Measurements from ENCODE around the gene CASQ1. TPM values are rescaled to one million over a fixed set of nuclear protein-coding genes. Genes with fewer than 3 reads are reported as not detected.

CASQ1 gene
- total RNA-seq, 1 donor from 2014 or later = 1.7 TPM

DNA sequence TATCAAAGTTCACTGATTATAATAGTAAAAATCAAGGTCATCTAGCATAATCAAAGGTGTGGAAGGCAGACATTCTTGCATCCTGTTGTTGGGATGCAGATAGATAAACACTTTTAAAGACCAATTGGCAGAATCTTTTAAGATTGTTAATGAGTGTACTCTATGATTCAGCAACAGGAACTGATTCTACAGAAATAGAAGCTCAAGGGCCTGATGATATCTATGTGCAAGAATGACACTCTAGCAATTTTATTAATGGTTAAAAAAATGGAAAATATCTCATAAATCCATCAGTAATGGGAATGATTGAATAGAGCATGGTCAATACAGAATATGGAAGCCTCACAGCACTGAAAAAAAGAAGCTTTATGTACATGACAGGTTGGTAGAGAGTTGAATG, 41.1 kb upstream of the CASQ1 start:
- Histone ChIP-seq H3K36me3 (ENCODE audit: insufficient read depth, low read length) (no peaks in the 10 kb centered on the region), H3K9ac (ENCODE audit: low read length) (no peak overlapping the region), H3K27me3 (ENCODE audit: insufficient read depth, low read length) (no peaks in the 10 kb centered on the region), H4K20me1 (ENCODE audit: insufficient read depth, low read length) (no peaks in the 10 kb centered on the region), H3K27ac (ENCODE audit: low read depth, low read length) (no peak overlapping the region), H3K79me2 (ENCODE audit: insufficient read depth, low read length) (no peaks in the 10 kb centered on the region), H2AFZ (ENCODE audit: low read depth, low read length) (no peak overlapping the region), H3K9me3 (ENCODE audit: insufficient read depth, low read depth, low read length) (no peaks in the 10 kb centered on the region), H3K4me1 (ENCODE audit: insufficient read depth, low read length) (no peaks in the 10 kb centered on the region), H3K4me2 (ENCODE audit: low read length) (no peak overlapping the region), H3K4me3 (ENCODE audit: insufficient read depth, low read depth, low read length) (no peak overlapping the region)
- Mint-ChIP-seq H3K4me3 (ENCODE audit: unreplicated experiment) (no peak overlapping the region), H3K27me3 (ENCODE audit: low read depth, unreplicated experiment) (peaks cover 3% of the 10 kb centered on the region), H3K36me3 (ENCODE audit: low read depth, unreplicated experiment) (no peaks in the 10 kb centered on the region), H3K9me3 (ENCODE audit: unreplicated experiment) (no peaks in the 10 kb centered on the region), H3K27ac (ENCODE audit: unreplicated experiment) (peak overlapping the region; percentile 23), H3K4me1 (ENCODE audit: low read depth, unreplicated experiment) (no peaks in the 10 kb centered on the region)
- FAIRE-seq (no peak), DNase-seq (ENCODE audit: low read depth) (no peak)
- TF ChIP-seq EZH2 (IDR thresholded peaks at IDR 0.05; ENCODE audit: insufficient read depth, low read length) = no peak
- TF ChIP-seq, protein P1, sequence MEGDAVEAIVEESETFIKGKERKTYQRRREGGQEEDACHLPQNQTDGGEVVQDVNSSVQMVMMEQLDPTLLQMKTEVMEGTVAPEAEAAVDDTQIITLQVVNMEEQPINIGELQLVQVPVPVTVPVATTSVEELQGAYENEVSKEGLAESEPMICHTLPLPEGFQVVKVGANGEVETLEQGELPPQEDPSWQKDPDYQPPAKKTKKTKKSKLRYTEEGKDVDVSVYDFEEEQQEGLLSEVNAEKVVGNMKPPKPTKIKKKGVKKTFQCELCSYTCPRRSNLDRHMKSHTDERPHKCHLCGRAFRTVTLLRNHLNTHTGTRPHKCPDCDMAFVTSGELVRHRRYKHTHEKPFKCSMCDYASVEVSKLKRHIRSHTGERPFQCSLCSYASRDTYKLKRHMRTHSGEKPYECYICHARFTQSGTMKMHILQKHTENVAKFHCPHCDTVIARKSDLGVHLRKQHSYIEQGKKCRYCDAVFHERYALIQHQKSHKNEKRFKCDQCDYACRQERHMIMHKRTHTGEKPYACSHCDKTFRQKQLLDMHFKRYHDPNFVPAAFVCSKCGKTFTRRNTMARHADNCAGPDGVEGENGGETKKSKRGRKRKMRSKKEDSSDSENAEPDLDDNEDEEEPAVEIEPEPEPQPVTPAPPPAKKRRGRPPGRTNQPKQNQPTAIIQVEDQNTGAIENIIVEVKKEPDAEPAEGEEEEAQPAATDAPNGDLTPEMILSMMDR (IDR thresholded peaks at IDR 0.05; ENCODE audit: insufficient read depth, low read depth, low read length) = no peak

DNA sequence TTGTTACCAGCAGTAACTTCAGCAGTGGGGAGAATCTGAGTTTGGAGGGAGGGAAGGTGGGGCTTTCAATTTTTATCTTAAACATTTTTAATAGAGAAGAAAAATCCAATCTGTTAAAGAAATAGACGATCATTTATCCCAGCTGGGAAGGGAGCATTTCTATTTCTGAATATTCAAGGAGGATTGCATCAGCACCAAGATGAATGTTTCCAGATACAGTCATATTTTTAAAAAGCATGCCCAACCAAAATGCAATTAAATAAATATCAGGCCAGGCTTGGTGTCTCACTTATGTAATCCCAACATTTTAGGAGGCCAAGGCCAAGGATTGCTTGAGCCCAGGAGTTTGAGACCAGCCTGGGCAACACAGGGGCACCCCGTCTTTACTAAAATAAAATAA, 40.7 kb upstream of the CASQ1 start:
- Histone ChIP-seq H3K9ac (ENCODE audit: low read length) (no peak overlapping the region), H3K4me2 (ENCODE audit: low read length) (no peak overlapping the region), H3K27me3 (ENCODE audit: insufficient read depth, low read length) (no peaks in the 10 kb centered on the region), H3K79me2 (ENCODE audit: insufficient read depth, low read length) (no peaks in the 10 kb centered on the region), H3K4me1 (ENCODE audit: insufficient read depth, low read length) (no peaks in the 10 kb centered on the region), H3K27ac (ENCODE audit: low read depth, low read length) (no peak overlapping the region), H3K9me3 (ENCODE audit: insufficient read depth, low read depth, low read length) (no peaks in the 10 kb centered on the region), H4K20me1 (ENCODE audit: insufficient read depth, low read length) (no peaks in the 10 kb centered on the region), H3K4me3 (ENCODE audit: insufficient read depth, low read depth, low read length) (no peak overlapping the region), H3K36me3 (ENCODE audit: insufficient read depth, low read length) (no peaks in the 10 kb centered on the region), H2AFZ (ENCODE audit: low read depth, low read length) (no peak overlapping the region)
- no peaks in the 10 kb centered on the region for H3K9me3 Mint-ChIP-seq (ENCODE audit: unreplicated experiment)
- peak overlapping the region; percentile 23 for H3K27ac Mint-ChIP-seq (ENCODE audit: unreplicated experiment)
- no peaks in the 10 kb centered on the region for H3K36me3 Mint-ChIP-seq (ENCODE audit: low read depth, unreplicated experiment)
- DNase-seq (ENCODE audit: low read depth) (no peak), FAIRE-seq (no peak)
- H3K4me3 Mint-ChIP-seq (ENCODE audit: unreplicated experiment) = no peak overlapping the region
- TF ChIP-seq EZH2 (IDR thresholded peaks at IDR 0.05; ENCODE audit: insufficient read depth, low read length) = no peak
- H3K27me3 Mint-ChIP-seq (ENCODE audit: low read depth, unreplicated experiment) = peaks cover 3% of the 10 kb centered on the region
- no peaks in the 10 kb centered on the region for H3K4me1 Mint-ChIP-seq (ENCODE audit: low read depth, unreplicated experiment)

DNA sequence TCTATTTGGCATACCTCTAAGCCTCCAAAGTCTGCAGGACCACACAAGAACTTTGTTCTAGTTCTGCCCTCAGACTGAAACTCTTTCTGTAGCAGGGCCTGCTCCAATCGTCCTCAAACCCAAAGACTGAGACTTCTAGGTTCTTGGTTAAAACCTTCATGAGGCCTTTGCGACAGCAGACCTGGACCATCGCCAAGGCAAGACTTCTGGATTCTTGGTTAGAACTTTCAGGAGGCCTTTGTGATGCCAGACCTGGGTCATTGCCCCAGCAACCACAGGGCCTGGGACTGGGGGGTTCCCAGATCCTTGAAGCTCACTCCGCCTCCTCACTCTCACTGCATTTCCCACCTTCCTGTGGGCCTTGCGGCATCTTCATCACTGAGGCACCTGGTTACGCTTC, 39.1 kb upstream of the CASQ1 start, which contains the start of gene ATP1A4:
Gene ATP1A4 (plus strand): TSS at position 301 of the 400 bp plus-strand sequence. CDS start 438 bp downstream, outside the sequence.
- Mint-ChIP-seq H3K27ac (ENCODE audit: unreplicated experiment) (peak within 1 kb of the TSS; percentile 79), H3K9me3 (ENCODE audit: unreplicated experiment) (no peaks in the 10 kb centered on the region), H3K27me3 (ENCODE audit: low read depth, unreplicated experiment) (peaks cover 7% of the 10 kb centered on the region), H3K4me3 (ENCODE audit: unreplicated experiment) (no peak within 1 kb of the TSS), H3K36me3 (ENCODE audit: low read depth, unreplicated experiment) (no peaks in the 10 kb centered on the region), H3K4me1 (ENCODE audit: low read depth, unreplicated experiment) (no peaks in the 10 kb centered on the region)
- Histone ChIP-seq H3K4me2 (ENCODE audit: low read length) (no peak within 1 kb of the TSS), H3K9me3 (ENCODE audit: insufficient read depth, low read depth, low read length) (no peaks in the 10 kb centered on the region), H3K27ac (ENCODE audit: low read depth, low read length) (no peak within 1 kb of the TSS), H3K4me3 (ENCODE audit: insufficient read depth, low read depth, low read length) (no peak within 1 kb of the TSS), H3K36me3 (ENCODE audit: insufficient read depth, low read length) (no peaks in the 10 kb centered on the region), H3K9ac (ENCODE audit: low read length) (no peak within 1 kb of the TSS), H3K79me2 (ENCODE audit: insufficient read depth, low read length) (no peaks in the 10 kb centered on the region), H2AFZ (ENCODE audit: low read depth, low read length) (no peak within 1 kb of the TSS), H3K4me1 (ENCODE audit: insufficient read depth, low read length) (no peaks in the 10 kb centered on the region), H3K27me3 (ENCODE audit: insufficient read depth, low read length) (no peaks in the 10 kb centered on the region), H4K20me1 (ENCODE audit: insufficient read depth, low read length) (no peaks in the 10 kb centered on the region)
- no peak for DNase-seq (ENCODE audit: low read depth)
- TF ChIP-seq, protein P1 (IDR thresholded peaks at IDR 0.05; ENCODE audit: insufficient read depth, low read depth, low read length) = no peak
- TF ChIP-seq EZH2 (IDR thresholded peaks at IDR 0.05; ENCODE audit: insufficient read depth, low read length) = no peak
- no peak for FAIRE-seq

Data from astrocyte (in vitro differentiated cells and primary cell).